Neural cell (in vitro differentiated cells): Measurements from ENCODE around the gene MAGI2. TPM values are rescaled to one million over a fixed set of nuclear protein-coding genes. Genes with fewer than 3 reads are reported as not detected.

ENCODE experiments used
- H2AFZ ChIP-seq: fragments of 200-600, 300-800 bp; sonication (generic), shearing (Covaris generic); 2 replicates; pipeline ENCODE4 v1.6.0; 2014; ENCODE audit warnings: low read depth, mild to moderate bottlenecking, antibody characterized with exemption, low read length, moderate library complexity
- H3F3A ChIP-seq: fragments of 200-600 bp; shearing (Covaris generic); 2 replicates; pipeline ENCODE4 v1.6.1; 2016; ENCODE audit warnings: mild to moderate bottlenecking, moderate library complexity, mixed read lengths, antibody characterized with exemption, low read length; ENCODE audit not compliant: insufficient read depth, poor library complexity, severe bottlenecking
- H3K27ac ChIP-seq: fragments of 200-600, 300-800 bp; sonication (generic), shearing (Covaris generic); 2 replicates; pipeline ENCODE4 v1.5.1; 2014; ENCODE audit warnings: mild to moderate bottlenecking, low read length, moderate library complexity
- H3K27me3 ChIP-seq: fragments of 300-800, 200-600 bp; sonication (generic), shearing (Covaris generic); 2 replicates; pipeline ENCODE4 v1.6.0; 2014; ENCODE audit warnings: mild to moderate bottlenecking, low read depth, low read length, moderate library complexity; ENCODE audit not compliant: insufficient read depth
- H3K36me3 ChIP-seq: fragments of 300-800, 200-600 bp; sonication (generic), shearing (Covaris generic); 2 replicates; pipeline ENCODE4 v1.5.1; 2014; ENCODE audit warnings: mild to moderate bottlenecking, antibody characterized with exemption, low read length, moderate library complexity; ENCODE audit not compliant: insufficient read depth
- H3K4me2 ChIP-seq: fragments of 300-800, 200-600 bp; sonication (generic), shearing (Covaris generic); 2 replicates; pipeline ENCODE4 v1.6.0; 2014; ENCODE audit warnings: mild to moderate bottlenecking, low read length
- H3K4me3 ChIP-seq: fragments of 300-800, 200-600 bp; sonication (generic), shearing (Covaris generic); 2 replicates; pipeline ENCODE4 v1.5.1; 2014; ENCODE audit warnings: mild to moderate bottlenecking, low read length, moderate library complexity
- H3K79me2 ChIP-seq: fragments of 200-600 bp; shearing (Covaris generic); replicated peaks from 2 replicates; pipeline ENCODE4 v1.6.0; 2014; ENCODE audit warnings: mild to moderate bottlenecking, low read length, moderate library complexity; ENCODE audit not compliant: insufficient read depth
- H3K9ac ChIP-seq: fragments of 300-800, 200-600 bp; sonication (generic), shearing (Covaris generic); 2 replicates; pipeline ENCODE4 v1.6.1; 2016; ENCODE audit warnings: mild to moderate bottlenecking, low read length, mixed read lengths
- H3K9me2 ChIP-seq: fragments of 200-600 bp; shearing (Covaris generic); 2 replicates; pipeline ENCODE4 v1.6.1; 2016; ENCODE audit warnings: mild to moderate bottlenecking, low read length, mixed read lengths; ENCODE audit not compliant: insufficient read depth
- H3K9me3 ChIP-seq: fragments of 200-600, 300-800 bp; sonication (generic), shearing (Covaris generic); 2 replicates; pipeline ENCODE4 v1.6.1; 2016; ENCODE audit warnings: mild to moderate bottlenecking, mixed run types, low read length, moderate library complexity, mixed read lengths
- H4K20me1 ChIP-seq: fragments of 200-600 bp; shearing (Covaris generic); 2 replicates; pipeline ENCODE4 v1.6.1; 2016; ENCODE audit warnings: mild to moderate bottlenecking, mixed run types; ENCODE audit not compliant: insufficient read depth
- CTCF ChIP-seq: fragments of 450-650 bp; IDR thresholded peaks from 2 replicates; pipeline ENCODE4 v1.5.1; 2014; ENCODE audit warnings: antibody characterized with exemption, mild to moderate bottlenecking, moderate library complexity; ENCODE audit not compliant: poor library complexity, severe bottlenecking
- EP300 ChIP-seq: fragments of 450-650 bp; conservative IDR thresholded peaks from 2 replicates; pipeline ENCODE4 v1.6.1; 2014; ENCODE audit warnings: antibody characterized with exemption, mild to moderate bottlenecking, moderate library complexity; ENCODE audit not compliant: poor library complexity, severe bottlenecking
- EZH2 ChIP-seq: fragments of 200-600, 300-800 bp; shearing (Covaris generic), sonication (generic); IDR thresholded peaks from 2 replicates; pipeline ENCODE4 v1.6.1; 2014; ENCODE audit warnings: antibody characterized with exemption, low read length, borderline replicate concordance, mild to moderate bottlenecking; ENCODE audit not compliant: insufficient read depth, poor library complexity, severe bottlenecking
- MXI1 ChIP-seq: fragments of 450-650 bp; conservative IDR thresholded peaks from 2 replicates; pipeline ENCODE4 v1.6.1; 2014; ENCODE audit warnings: antibody characterized with exemption, mild to moderate bottlenecking; ENCODE audit not compliant: poor library complexity, severe bottlenecking
- POLR2AphosphoS5 ChIP-seq: IDR thresholded peaks from 2 replicates; pipeline ENCODE4 v1.6.1; 2012
- RAD21 ChIP-seq: fragments of 450-650 bp; conservative IDR thresholded peaks from 2 replicates; pipeline ENCODE4 v1.6.1; 2014; ENCODE audit warnings: antibody characterized with exemption, mild to moderate bottlenecking, moderate library complexity
- REST ChIP-seq: IDR thresholded peaks from 2 replicates; pipeline ENCODE4 v1.6.1; 2012; ENCODE audit warnings: borderline replicate concordance
- SMC3 ChIP-seq: fragments of 450-650 bp; conservative IDR thresholded peaks from 2 replicates; pipeline ENCODE4 v1.6.1; 2014; ENCODE audit warnings: antibody characterized with exemption, mild to moderate bottlenecking, moderate library complexity; ENCODE audit not compliant: poor library complexity
- TAF1 ChIP-seq: IDR thresholded peaks from 2 replicates; pipeline ENCODE4 v1.6.1; 2012; ENCODE audit warnings: low read depth
- polyA plus RNA-seq: library from polyadenylated mRNA; depleted of rRNA; stranded (reverse); fragments of >200 nt; gene quantifications from 2 replicates; pipeline ENCODE4 v1.2.3, GENCODE V29; 2014

MAGI2 gene
- polyA plus RNA-seq, 1 donor from 2014 or later = 19.3 TPM

GRCh38 chr7:79376299-79377025 is 77.0 kb downstream of the MAGI2 start:
- Histone ChIP-seq H3K27me3 (no peaks in the 10 kb centered on the region), H3K4me3 (no peak overlapping the region), H4K20me1 (no peaks in the 10 kb centered on the region), H3K9ac (no peak overlapping the region), H3K79me2 (no peaks in the 10 kb centered on the region), H2AFZ (no peak overlapping the region), H3K36me3 (no peaks in the 10 kb centered on the region), H3K9me3 (no peaks in the 10 kb centered on the region), H3K27ac (no peak overlapping the region), H3F3A (no peaks in the 10 kb centered on the region), H3K9me2 (no peaks in the 10 kb centered on the region), H3K4me2 (no peak overlapping the region)
- TF ChIP-seq EZH2 (no peak), MXI1 (no peak), POLR2AphosphoS5 (peak; percentile 58), SMC3 (no peak), TAF1 (no peak), EP300 (peak; percentile 68), RAD21 (no peak)

GRCh38 chr7:79361214-79361613 is 92.3 kb downstream of the MAGI2 start:
- no peaks in the 10 kb centered on the region for H3K9me3 ChIP-seq
- no peak overlapping the region for H3K9ac ChIP-seq

More at GRCh38 chr7:79361214-79361613, 92.3 kb downstream of the MAGI2 start:
- H3K9me2 ChIP-seq = no peaks in the 10 kb centered on the region
- no peak for TF ChIP-seq POLR2AphosphoS5
- TF ChIP-seq SMC3 = no peak
- TF ChIP-seq TAF1 = no peak
- no peak for TF ChIP-seq CTCF
- TF ChIP-seq MXI1 = no peak
- no peak for TF ChIP-seq EP300
- no peak for TF ChIP-seq EZH2
- TF ChIP-seq RAD21 = no peak
- TF ChIP-seq REST = no peak
- no peak overlapping the region for H3K27ac ChIP-seq
- no peaks in the 10 kb centered on the region for H3K27me3 ChIP-seq
- no peaks in the 10 kb centered on the region for H3K36me3 ChIP-seq
- no peak overlapping the region for H2AFZ ChIP-seq
- no peaks in the 10 kb centered on the region for H4K20me1 ChIP-seq
- no peaks in the 10 kb centered on the region for H3F3A ChIP-seq
- H3K4me2 ChIP-seq = no peak overlapping the region
- H3K4me3 ChIP-seq = no peak overlapping the region
- no peaks in the 10 kb centered on the region for H3K79me2 ChIP-seq
